ENCODE data around the gene PAM.

The PAM gene

DNA sequence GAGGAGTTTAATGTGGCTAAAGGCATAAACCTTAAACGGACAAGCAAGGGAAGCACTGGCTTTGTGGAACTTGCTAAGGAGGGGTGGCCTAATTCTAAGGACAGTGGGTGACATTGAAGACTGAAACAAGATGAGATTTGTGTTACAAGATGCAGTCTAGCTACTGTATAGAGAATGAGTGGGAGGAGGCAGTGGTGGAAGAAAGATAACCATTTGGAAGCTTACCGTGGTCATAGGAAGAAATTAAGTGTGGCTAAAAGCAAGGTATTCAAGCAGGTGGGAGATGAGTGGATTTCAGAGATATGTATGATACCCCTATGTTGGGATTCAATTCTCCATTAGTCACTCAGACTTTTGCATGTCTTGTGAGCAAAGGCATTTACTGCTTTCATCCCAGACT lies 4.6 kb downstream of the PAM start:
- TF ChIP-seq, protein P1, sequence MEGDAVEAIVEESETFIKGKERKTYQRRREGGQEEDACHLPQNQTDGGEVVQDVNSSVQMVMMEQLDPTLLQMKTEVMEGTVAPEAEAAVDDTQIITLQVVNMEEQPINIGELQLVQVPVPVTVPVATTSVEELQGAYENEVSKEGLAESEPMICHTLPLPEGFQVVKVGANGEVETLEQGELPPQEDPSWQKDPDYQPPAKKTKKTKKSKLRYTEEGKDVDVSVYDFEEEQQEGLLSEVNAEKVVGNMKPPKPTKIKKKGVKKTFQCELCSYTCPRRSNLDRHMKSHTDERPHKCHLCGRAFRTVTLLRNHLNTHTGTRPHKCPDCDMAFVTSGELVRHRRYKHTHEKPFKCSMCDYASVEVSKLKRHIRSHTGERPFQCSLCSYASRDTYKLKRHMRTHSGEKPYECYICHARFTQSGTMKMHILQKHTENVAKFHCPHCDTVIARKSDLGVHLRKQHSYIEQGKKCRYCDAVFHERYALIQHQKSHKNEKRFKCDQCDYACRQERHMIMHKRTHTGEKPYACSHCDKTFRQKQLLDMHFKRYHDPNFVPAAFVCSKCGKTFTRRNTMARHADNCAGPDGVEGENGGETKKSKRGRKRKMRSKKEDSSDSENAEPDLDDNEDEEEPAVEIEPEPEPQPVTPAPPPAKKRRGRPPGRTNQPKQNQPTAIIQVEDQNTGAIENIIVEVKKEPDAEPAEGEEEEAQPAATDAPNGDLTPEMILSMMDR (IDR thresholded peaks at IDR 0.05; ENCODE audit: low read depth, low read length, missing control alignments), result no peak
- in situ Hi-C loops (cut with HindIII; ENCODE audit: low sequenced_read_pairs), result no loop called here
- no peak for DNase-seq (ENCODE audit: low read depth)
- H3K4me3 ChIP-seq (ENCODE audit: low read depth, low read length), result no peak overlapping the region

DNA sequence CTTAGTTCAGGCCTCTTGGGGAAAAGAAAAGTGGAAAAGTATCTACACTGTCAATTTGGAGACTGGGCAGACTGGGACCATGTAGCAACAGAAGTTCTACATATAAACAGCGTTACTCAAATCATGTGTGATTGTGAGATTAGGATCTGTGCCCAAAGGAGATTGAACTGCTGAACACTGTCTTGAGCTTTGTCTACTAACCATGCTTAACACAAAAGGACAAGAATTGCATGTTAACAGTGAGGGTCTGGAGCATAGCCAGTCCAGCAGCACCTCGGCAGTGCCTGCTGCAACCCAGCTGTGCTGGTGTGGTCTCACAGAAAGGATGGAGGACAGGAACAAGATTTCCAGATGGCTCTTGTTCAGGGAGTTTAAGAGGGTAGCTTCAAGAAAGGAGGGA lies 5.7 kb downstream of the PAM start:
- DNase-seq (ENCODE audit: low read depth), result no peak

DNA sequence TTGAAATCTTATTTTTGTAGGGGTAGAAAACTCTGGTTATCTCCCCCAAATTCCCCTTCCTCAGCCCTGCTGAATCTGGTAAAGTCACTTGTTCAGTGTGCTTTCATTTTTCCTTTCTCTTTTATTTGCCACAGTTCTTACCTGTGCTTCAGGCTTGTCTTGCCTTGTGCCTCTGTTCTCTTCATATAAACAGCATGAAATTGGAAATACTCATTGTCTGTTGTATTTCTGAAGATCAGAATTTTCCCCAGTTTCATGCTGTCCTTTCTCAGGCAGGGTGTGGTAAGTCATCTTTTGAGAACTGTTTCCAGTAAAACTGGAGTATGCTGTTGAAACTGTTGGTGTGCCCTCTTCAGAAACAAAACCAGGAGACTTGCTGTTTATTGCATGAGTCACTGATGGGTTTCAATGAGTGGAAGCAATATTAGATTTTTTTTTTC lies 7.0 kb downstream of the PAM start:
- in situ Hi-C loops (cut with HindIII; ENCODE audit: low sequenced_read_pairs), result no loop called here
- H3K4me3 ChIP-seq (ENCODE audit: low read depth, low read length), result no peak overlapping the region
- DNase-seq (ENCODE audit: low read depth), result no peak
- TF ChIP-seq, protein P1 (IDR thresholded peaks at IDR 0.05; ENCODE audit: low read depth, low read length, missing control alignments), result no peak

More for the DNA sequence above, 5.7 kb downstream of the PAM start:
- H3K4me3 ChIP-seq (ENCODE audit: low read depth, low read length), result no peak overlapping the region
- in situ Hi-C loops (cut with HindIII; ENCODE audit: low sequenced_read_pairs), result no loop called here
- TF ChIP-seq, protein P1 (IDR thresholded peaks at IDR 0.05; ENCODE audit: low read depth, low read length, missing control alignments), result no peak

DNA sequence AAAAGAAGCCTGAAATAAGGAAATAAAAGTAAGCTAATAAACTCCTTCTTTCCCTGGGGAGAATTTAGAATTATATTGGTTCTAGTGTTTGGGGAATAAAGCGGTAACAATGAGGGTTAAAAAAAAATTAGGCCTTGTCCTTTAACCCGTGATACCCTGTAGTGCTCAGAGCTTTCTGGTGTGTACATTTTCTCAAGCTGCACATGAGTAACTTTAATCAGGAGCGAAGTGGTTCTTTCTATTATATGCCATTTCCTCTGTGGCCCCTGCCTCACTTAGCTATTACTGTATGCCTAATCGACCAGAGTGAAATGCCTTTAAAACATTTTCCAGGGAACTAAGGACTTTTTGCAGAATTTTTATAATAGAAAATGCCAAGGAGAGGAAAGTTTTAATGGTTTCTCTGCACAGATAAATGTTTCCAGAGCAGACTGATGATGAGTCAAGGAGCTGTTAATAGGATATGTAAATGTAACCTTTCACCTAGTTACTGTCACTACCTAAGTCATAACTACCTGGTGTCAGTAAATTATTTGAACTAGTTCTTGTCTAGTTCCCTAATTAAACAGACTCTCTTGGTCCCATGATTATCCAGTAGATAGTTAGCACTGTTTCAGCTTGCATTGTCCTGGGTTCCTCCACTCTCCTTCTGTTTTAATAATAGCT lies 7.6 kb downstream of the PAM start:
- in situ Hi-C loops (cut with HindIII; ENCODE audit: low sequenced_read_pairs), result no loop called here
- no peak for DNase-seq (ENCODE audit: low read depth)
- TF ChIP-seq, protein P1 (IDR thresholded peaks at IDR 0.05; ENCODE audit: low read depth, low read length, missing control alignments), result no peak
- no peak overlapping the region for H3K4me3 ChIP-seq (ENCODE audit: low read depth, low read length)

DNA sequence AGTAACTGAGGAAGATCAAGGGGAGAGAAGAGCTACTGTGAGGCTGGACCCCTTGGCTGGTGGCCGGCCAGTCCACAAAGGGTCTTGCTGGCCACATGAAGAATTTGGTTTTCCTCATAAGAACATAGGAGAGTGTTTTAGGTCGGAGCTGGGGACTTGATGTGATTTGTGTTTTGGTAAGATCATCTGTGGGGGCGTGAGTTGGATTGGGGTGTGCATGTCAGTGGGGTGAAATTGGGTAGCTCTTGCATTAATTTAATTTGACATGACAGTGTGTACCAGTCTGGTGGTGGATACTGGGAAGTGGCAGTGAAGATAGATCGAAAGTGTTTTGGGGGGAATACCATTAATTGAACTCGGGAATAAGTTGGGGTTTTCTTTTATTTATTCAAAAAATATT lies 8.6 kb downstream of the PAM start:
- H3K4me3 ChIP-seq (ENCODE audit: low read depth, low read length), result no peak overlapping the region
- TF ChIP-seq, protein P1 (IDR thresholded peaks at IDR 0.05; ENCODE audit: low read depth, low read length, missing control alignments), result no peak
- in situ Hi-C loops (cut with HindIII; ENCODE audit: low sequenced_read_pairs), result no loop called here
- DNase-seq (ENCODE audit: low read depth), result no peak

DNA sequence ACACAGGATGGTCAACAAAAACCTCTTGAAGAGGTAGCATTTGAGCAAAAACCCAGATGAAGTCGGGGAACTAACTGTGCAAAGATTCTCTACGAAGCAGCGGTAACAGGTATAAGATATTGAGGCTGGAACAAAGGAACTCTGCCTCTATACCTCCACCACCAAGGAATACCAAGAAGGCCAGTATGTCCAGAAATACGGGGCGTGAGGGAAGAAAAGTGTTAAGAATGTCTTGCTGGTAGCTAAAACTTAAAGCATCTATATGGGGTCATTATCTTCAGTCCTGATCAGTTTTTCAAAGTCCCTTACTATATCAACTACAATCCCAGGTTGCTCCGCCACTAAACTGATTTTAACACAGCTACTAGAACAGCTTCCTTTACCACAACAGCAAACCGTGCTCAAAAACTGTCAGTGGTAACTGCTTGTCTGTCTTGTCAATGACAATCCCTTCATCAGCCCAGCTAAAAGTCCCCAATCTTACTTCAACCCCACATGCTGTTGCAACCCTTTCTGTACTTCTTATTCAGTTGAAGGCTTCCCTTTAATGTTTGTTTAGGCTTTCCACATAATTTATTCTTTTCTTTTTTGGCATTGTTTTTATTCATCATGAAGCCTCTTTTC lies 9.4 kb downstream of the PAM start:
- H3K4me3 ChIP-seq (ENCODE audit: low read depth, low read length), result no peak overlapping the region
- TF ChIP-seq, protein P1 (IDR thresholded peaks at IDR 0.05; ENCODE audit: low read depth, low read length, missing control alignments), result no peak
- in situ Hi-C loops (cut with HindIII; ENCODE audit: low sequenced_read_pairs), result no loop called here
- no peak for DNase-seq (ENCODE audit: low read depth)

All from astrocyte of the cerebellum (primary cell).